ENCODE measurements around the gene ATF7IP2. TPM values are rescaled to one million over a fixed set of nuclear protein-coding genes. Genes with fewer than 3 reads are reported as not detected.

Gene ATF7IP2
- total RNA-seq, 3 donors from 2014 or later: 8.5 to 10.4 (median 9.4) TPM

GRCh38 chr16:10485698-10486382 lies 100.0 kb downstream of the ATF7IP2 start:
- Histone ChIP-seq H3K4me1 (no peaks in the 10 kb centered on the region), H3K27ac (no peak overlapping the region), H3K27me3 (no peaks in the 10 kb centered on the region), H3K36me3 (no peaks in the 10 kb centered on the region), H3K9me3 (no peaks in the 10 kb centered on the region), H3K4me3 (no peak overlapping the region)
- TF ChIP-seq POLR2AphosphoS5 (IDR thresholded peaks at IDR 0.05): no peak
- TF ChIP-seq CTCF (IDR thresholded peaks at IDR 0.05): no peak
- no peak for TF ChIP-seq POLR2A (IDR thresholded peaks at IDR 0.05)
- intact Hi-C loops (cut with DNase I; ENCODE audit: low total_unique reads): loop anchor here (5.0 kb wide), 1 partner anchor 1184 kb away; no protein-coding TSS in a partner anchor
- DNase-seq (ENCODE audit: low spot score in 2 of 2): no peak

- no peak overlapping the region for H3K27ac ChIP-seq
- H3K36me3 ChIP-seq: no peaks in the 10 kb centered on the region
- H3K9me3 ChIP-seq: peaks cover 4 to 7% of the 10 kb centered on the region in 2 donors
- no peak for DNase-seq (ENCODE audit: low spot score in 2 of 2)
- intact Hi-C loops (cut with DNase I; ENCODE audit: low total_unique reads): no loop called here
- H3K4me1 ChIP-seq: no peaks in the 10 kb centered on the region
- H3K4me3 ChIP-seq: no peak overlapping the region
- TF ChIP-seq POLR2AphosphoS5 (IDR thresholded peaks at IDR 0.05) (no peak), CTCF (IDR thresholded peaks at IDR 0.05) (no peak), POLR2A (IDR thresholded peaks at IDR 0.05) (no peak)
- H3K27me3 ChIP-seq: no peaks in the 10 kb centered on the region
These were observed 104.3 kb downstream of the ATF7IP2 start for GRCh38 chr16:10490141-10490540.

- no peaks in the 10 kb centered on the region for H3K36me3 ChIP-seq
- no peaks in the 10 kb centered on the region for H3K4me1 ChIP-seq
- H3K27me3 ChIP-seq: no peaks in the 10 kb centered on the region
- TF ChIP-seq CTCF (IDR thresholded peaks at IDR 0.05) (no peak), POLR2A (IDR thresholded peaks at IDR 0.05) (no peak), POLR2AphosphoS5 (IDR thresholded peaks at IDR 0.05) (no peak)
- DNase-seq (ENCODE audit: low spot score in 2 of 2): no peak
- H3K9me3 ChIP-seq: peaks cover 8 to 16% of the 10 kb centered on the region in 2 donors
- H3K4me3 ChIP-seq: no peak overlapping the region
- no peak overlapping the region for H3K27ac ChIP-seq
- intact Hi-C loops (cut with DNase I; ENCODE audit: low total_unique reads): no loop called here
These were observed 107.4 kb downstream of the ATF7IP2 start for GRCh38 chr16:10493276-10493675.

GRCh38 chr16:10494343-10495030 lies 108.6 kb downstream of the ATF7IP2 start:
- intact Hi-C loops (cut with DNase I; ENCODE audit: low total_unique reads): no loop called here
- no peaks in the 10 kb centered on the region for H3K27me3 ChIP-seq
- H3K4me1 ChIP-seq: no peaks in the 10 kb centered on the region
- no peaks in the 10 kb centered on the region for H3K36me3 ChIP-seq
- peaks cover 8 to 16% of the 10 kb centered on the region in 2 donors for H3K9me3 ChIP-seq
- TF ChIP-seq CTCF (IDR thresholded peaks at IDR 0.05): no peak
- TF ChIP-seq POLR2AphosphoS5 (IDR thresholded peaks at IDR 0.05): no peak
- no peak for TF ChIP-seq POLR2A (IDR thresholded peaks at IDR 0.05)
- no peak overlapping the region for H3K27ac ChIP-seq
- no peak overlapping the region for H3K4me3 ChIP-seq
- no peak for DNase-seq (ENCODE audit: low spot score in 2 of 2)

- no peak overlapping the region for H3K27ac ChIP-seq
- no peak for TF ChIP-seq POLR2A (IDR thresholded peaks at IDR 0.05)
- no peak for TF ChIP-seq CTCF (IDR thresholded peaks at IDR 0.05)
- TF ChIP-seq POLR2AphosphoS5 (IDR thresholded peaks at IDR 0.05): no peak
These were observed 109.1 kb downstream of the ATF7IP2 start for GRCh38 chr16:10495031-10495345.

More at GRCh38 chr16:10495031-10495345, 109.1 kb downstream of the ATF7IP2 start:
- Histone ChIP-seq H3K4me1 (no peaks in the 10 kb centered on the region), H3K4me3 (no peak overlapping the region), H3K27me3 (no peaks in the 10 kb centered on the region), H3K9me3 (peaks cover 8 to 16% of the 10 kb centered on the region in 2 donors), H3K36me3 (no peaks in the 10 kb centered on the region)
- no peak for DNase-seq (ENCODE audit: low spot score in 2 of 2)
- intact Hi-C loops (cut with DNase I; ENCODE audit: low total_unique reads): no loop called here

Data from breast epithelium (tissue), 4 donors.